ENCODE measurements around the gene SLC4A4. TPM values are rescaled to one million over a fixed set of nuclear protein-coding genes. Genes with fewer than 3 reads are reported as not detected.

Gene SLC4A4
- total RNA-seq, 1 donor from 2014 or later: 20.3 TPM

DNA sequence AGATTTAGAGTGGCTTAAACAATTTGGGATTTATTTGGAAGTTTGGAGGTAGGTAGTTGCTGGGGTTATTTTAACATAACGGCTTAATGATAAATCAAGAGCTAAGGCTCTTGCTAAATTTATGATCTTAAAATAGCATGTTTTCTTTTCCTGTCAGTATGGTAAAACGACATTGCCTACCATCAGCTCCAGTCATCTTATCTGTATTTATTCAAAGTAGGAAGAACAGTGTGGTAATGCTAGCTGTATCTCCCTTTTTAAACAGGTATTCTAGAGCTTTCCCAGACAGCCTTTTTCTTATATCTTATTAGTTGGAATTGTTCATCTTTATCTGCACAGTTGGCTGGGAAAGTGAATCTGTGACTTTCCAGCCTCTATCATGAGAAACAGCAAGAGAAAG lies 110.2 kb downstream of the SLC4A4 start:
- no peak for DNase-seq (ENCODE audit: missing footprints)
- no peak for ATAC-seq
- intact Hi-C loops (cut with DNase I): loop anchor here (5.0 kb wide), 1 partner anchor 187 kb away; no protein-coding TSS in a partner anchor

DNA sequence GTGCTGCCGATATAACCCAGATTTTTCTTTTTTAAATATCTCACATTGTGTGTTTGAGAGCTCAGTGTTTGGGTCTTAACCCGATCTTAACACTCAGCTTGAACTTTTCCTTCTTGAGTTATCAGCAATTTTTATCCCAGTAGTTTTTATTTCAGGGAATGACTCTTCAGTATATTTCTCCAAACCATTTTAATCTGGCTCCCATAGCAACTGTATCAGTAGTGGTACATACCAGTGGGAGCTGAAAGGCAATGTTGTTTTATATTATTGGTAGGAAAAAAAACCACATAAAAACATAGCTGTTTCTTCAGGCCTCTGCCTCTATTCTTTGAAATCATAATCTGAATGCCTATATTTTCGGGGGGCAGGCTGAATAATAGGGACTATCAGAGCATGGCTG lies 111.1 kb downstream of the SLC4A4 start:
- DNase-seq (ENCODE audit: missing footprints) (no peak), ATAC-seq (no peak)
- intact Hi-C loops (cut with DNase I): loop anchor here (5.0 to 10.0 kb wide), 3 partner anchors 78 to 215 kb away; no protein-coding TSS in a partner anchor

DNA sequence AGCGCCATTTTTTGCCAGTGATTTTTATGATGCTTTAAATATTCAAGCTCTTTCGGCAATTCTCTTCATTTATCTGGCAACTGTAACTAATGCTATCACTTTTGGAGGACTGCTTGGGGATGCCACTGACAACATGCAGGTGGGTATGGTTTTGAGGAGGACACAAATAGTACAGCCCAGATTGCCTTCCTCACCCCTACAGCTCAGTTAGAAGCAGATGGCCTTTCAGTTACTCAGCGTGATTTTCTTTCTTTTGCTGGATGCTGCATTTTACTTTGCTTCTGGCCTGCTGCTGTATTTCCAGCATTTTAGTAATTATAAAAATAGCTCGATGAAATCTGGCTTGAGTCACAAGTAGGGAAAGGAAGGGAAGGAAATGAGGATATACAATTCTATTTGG lies 114.7 kb downstream of the SLC4A4 start:
- ATAC-seq: no peak
- DNase-seq (ENCODE audit: missing footprints): no peak
- intact Hi-C loops (cut with DNase I): loop anchor here (5.0 to 10.0 kb wide), 2 partner anchors 81 to 219 kb away; no protein-coding TSS in a partner anchor

DNA sequence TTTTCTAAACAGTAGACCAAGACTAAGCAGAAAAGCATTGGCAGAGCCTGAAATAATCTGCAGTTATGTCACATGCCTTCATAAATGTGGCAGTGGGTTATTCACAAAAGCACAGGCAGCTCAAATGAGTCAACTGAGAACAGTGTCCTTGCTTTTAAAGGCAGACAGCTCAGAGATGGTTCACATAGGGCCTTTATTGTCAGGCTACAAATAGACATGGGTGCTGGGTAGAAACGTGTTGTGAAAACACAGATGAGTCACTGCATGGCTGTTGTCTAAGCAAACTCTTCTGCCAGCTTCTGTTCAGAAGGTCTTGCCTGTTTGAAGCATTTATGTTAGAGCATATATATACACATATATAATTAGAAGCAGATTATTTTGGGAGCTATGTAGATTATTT lies 118.0 kb downstream of the SLC4A4 start:
- intact Hi-C loops (cut with DNase I): loop anchor here (10.0 kb wide), 1 partner anchor 222 kb away; no protein-coding TSS in a partner anchor
- ATAC-seq (peak; percentile 85), DNase-seq (ENCODE audit: missing footprints) (no peak)

DNA sequence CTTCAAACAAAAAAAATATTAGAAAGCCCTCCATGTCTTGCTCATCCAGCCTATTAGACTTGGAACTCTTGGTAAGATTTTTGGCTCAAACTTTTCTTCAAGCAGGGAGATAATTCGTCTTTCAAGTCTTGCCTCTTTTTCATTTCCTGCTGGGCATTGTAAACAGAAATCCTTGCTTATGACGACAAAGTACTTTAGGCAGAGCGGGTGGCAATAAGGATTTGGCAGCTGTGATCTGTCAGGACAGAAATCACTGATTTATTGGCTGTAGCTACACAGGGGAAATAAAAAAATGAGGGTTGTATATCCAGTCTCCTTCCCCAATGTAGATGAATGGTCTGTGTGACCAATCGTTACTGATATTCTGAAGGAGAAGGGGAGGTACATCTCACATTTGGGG lies 121.6 kb downstream of the SLC4A4 start:
- intact Hi-C loops (cut with DNase I): no loop called here
- ATAC-seq: no peak
- no peak for DNase-seq (ENCODE audit: missing footprints)

DNA sequence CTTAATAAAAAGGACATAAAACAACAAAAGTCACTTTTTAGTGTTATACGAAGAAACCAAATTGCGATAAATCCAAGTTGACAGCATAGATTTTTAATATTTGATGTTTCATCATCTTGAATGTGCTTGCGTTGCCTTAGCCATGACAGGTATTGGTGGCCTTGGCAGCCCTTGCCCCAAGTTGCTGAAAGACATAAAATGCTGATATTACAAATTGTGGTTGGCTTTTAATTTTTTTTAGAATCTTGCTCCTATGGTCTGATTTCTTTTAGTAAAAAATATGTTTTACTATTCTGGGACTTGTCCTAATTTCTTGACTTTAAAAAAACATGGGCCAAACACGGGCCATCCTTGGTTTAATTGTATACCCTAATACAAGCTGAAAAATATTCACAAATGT lies 122.6 kb downstream of the SLC4A4 start:
- intact Hi-C loops (cut with DNase I): no loop called here
- DNase-seq (ENCODE audit: missing footprints) (no peak), ATAC-seq (no peak)

DNA sequence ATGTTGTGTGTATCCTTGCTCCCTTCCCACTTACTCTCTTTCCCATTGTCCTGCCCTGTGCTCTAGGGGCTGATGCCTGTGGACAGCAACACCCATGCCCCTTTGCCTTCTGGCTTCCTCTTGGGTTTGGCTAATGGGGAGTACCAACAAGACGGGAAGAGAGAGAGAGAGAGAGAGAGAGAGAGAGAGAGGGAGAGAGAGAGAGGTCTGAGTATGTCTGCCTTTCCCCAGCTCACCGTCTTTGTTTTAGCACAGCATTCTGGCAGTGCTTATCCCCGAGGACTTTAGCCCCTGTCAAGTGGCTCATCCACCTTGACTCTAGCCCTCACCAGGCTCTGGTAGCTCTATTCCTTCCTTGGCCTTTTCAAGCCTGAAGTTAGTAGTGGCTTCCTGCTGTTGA lies 128.0 kb downstream of the SLC4A4 start:
- intact Hi-C loops (cut with DNase I): no loop called here
- ATAC-seq: no peak

DNA sequence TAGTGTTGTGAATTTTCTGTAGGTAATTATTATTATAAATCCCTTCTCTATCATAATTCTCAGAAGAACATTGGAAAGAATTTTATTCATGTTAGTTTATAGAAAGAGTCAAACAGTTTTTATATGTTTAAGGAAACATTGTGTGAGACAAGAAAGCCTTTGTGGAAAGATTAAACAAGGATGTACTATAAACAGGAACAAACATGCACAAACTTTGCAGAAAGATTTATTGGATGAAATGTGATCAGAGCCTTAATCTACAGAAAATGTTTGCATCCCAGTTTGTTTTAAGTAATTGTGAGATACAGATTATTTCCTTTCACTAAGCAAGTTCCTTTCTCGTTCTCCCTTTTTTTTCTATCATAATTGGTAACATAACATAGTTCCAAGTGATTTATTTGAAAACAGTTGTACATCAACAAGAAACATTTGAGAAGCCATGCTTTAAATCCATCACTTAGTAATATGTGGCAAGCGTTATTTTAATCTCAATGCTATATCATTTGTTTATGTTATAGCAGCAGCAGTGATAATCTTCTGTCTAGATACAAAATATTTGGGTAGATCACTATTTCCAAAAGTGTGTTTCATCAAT lies 129.4 kb downstream of the SLC4A4 start:
- intact Hi-C loops (cut with DNase I): no loop called here
- no peak for ATAC-seq
- DNase-seq (ENCODE audit: missing footprints): no peak

More for the DNA sequence above, 128.0 kb downstream of the SLC4A4 start:
- no peak for DNase-seq (ENCODE audit: missing footprints)

DNA sequence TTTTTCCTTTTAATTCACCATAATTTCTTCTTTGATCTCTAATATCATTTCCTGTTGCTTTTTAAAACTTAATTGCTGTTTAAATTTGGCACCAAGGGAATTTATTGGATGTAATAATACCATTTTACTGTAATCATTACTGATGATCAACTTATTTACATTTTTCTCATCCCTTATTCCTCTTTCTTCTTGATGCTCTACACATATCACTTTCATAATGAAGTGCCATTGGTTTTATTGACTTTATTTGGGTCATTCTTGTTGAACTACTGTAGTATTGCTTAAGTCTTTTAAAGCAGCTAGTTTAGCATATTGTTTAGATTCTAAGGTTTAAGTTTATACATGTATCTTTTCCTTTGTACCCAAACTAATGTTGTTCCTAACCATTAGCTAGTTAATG lies 130.7 kb downstream of the SLC4A4 start:
- intact Hi-C loops (cut with DNase I): no loop called here
- DNase-seq (ENCODE audit: missing footprints) (no peak), ATAC-seq (no peak)

DNA sequence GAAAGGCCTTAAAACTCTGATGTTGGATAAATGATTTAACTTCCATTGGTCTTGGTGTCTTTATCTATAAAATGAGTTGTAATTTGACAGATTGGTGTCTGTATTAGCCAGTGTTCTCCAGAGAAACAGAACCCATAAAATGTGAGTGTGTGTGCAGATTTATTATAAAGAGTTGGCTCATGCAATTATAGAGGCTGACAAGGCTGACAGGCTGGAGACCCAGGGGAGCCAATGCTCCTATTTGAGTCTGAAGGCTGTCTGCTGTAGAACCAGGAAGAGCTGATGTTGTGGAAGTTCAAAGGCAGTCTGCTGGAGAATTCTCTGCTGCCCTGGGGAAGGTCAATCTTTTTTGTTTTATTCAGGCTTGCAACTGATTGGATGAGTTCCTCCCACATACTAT lies 131.7 kb downstream of the SLC4A4 start:
- DNase-seq (ENCODE audit: missing footprints) (no peak), ATAC-seq (no peak)
- intact Hi-C loops (cut with DNase I): no loop called here

DNA sequence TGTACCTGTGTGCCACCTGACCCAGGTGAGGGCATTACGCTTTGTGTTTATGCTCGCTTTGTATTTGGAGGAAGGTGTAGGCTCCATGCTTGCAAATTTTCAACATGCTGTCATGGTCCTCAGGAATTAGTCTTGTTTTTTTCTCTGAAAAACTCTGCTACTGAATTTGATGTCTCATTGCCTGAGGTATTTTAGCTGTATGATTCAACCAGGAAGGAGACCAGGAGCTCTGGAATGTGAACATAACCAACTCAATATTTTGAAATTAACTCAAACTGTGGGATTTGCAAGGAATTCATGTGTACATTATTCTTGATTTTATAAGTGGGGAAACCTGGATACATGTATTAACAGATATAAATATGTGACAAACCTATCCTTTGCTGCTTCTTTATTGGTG lies 134.1 kb downstream of the SLC4A4 start:
- intact Hi-C loops (cut with DNase I): no loop called here
- DNase-seq (ENCODE audit: missing footprints) (no peak), ATAC-seq (no peak)

DNA sequence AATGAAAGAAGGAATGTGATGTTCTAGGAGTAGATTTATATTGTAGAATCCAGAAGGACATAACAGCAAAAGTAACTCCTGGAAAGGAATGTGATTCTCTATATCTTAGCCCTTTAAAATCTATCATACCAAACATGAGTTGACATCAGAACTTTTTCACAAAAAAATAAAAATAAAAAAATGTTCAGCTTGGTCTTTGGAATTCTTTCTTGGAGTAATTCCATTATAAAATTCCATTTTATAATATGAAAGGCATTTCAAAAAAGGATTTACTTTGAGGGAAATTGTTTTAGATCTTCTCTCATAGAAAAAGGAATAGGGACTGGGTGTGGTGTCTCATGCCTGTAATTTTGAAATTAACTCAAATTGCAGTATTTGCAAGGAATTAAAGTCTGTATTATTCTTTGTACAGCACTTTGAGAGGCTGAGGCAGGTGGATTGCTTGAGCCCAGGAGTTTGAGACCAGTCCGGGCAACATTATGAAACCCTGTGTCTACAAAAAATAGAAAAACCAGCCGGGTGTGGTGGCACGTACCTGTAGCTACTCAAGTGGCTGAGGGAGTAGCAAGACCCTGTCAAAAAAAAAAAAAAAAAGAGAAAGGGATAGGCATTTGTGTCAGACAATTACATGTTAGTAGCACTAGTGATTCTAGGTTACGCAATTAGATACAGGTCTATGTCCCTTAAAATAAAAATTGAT lies 134.9 kb downstream of the SLC4A4 start:
- no peak for DNase-seq (ENCODE audit: missing footprints)
- no peak for ATAC-seq
- intact Hi-C loops (cut with DNase I): no loop called here

DNA sequence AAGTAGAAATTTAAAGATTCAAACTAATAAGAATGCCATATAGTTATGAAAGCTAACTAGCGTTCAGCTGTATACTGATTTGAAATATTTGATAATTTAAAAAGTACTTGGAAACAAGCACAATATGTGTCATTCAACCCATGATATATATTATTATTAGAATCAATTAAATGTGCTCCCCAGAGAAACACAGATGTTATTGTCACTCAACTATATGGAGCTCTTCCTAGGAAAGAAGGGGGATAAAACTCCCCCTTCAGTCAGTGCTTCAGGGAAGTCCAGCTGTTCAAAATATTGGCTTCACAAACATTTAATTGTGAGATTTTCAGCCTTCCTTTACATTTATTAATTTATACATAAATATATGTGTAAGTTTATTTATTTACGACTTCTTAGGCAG lies 135.9 kb downstream of the SLC4A4 start:
- intact Hi-C loops (cut with DNase I): no loop called here
- DNase-seq (ENCODE audit: missing footprints) (no peak), ATAC-seq (no peak)

DNA sequence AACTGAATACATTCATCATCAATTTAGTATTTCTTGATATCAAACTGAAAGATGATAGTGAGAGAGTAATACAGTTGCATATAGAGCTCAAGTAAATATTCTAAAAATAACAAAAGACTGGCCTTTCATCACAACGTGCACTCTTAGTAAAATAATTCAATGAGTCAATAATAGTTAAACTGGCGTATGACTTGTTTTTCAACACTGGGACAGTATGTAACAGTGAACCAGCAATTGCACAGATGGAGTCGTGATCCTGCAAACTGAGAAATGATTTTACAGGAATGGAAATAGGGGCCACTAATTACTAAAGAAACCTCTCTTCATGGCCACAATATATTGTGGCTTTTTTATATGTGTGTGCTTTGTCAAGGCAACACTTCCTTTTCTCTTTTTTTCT lies 137.4 kb downstream of the SLC4A4 start:
- DNase-seq (ENCODE audit: missing footprints) (no peak), ATAC-seq (no peak)
- intact Hi-C loops (cut with DNase I): no loop called here

DNA sequence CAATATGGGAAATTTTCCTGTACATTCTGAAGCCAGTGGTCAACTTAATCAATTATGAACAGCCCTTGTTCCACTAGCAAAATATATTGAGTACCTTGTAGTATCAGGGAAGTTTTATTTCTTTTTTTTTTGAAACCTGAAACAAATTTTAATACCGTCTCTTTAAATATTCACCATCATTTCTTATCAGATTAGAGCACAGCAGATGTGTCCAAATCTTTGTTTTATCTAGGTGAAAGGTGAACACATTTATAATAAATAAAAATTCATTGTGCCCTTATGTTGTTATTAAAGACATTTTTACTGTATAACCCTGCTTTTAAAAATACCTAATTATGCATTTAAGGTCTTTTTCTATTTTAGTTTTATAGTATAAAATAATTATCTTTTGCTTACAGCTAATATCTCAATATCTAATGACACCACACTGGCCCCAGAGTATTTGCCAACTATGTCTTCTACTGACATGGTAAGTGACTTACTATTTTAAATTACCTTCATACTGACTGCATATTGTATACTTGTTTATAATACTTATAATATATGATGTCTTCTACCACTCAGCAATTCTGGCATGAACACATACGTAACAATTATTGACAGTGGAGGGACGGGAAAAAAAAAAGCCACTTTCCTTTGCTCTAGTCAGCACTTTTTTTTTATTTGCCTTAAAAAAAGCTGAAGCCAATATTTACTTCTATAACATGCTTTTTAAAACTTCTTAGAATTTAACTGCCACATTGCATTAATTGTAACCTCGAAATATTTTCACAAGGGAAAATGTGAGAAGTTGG lies 147.9 kb downstream of the SLC4A4 start:
- intact Hi-C loops (cut with DNase I): no loop called here
- DNase-seq (ENCODE audit: missing footprints) (no peak), ATAC-seq (no peak)

DNA sequence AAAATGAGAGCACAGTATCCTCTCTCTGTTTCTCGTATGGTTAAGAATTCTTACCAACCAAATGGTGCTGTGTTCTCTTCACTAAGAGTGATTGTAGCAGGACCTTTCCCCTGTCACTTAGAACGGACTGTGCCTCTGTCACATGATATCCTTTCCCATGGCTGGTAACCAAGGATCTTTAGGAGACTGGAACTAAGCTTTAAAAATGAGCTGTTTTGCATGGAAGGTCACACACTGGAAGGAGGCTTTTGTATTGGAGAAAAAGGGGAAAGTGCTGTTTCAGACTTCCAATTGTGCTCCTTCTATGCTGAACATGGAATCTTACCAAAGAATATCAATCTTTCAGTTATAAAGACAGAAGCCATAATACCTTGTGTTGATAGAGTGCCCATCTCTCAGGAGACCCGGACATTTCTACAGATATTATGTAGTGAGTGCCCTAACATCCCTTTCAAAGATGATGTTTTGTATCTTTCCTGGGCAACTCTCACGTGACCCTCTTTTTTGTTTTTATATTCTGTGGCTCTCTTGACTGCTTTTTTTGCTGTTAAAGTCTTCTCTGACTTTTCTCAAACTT lies 148.6 kb downstream of the SLC4A4 start:
- DNase-seq (ENCODE audit: missing footprints) (no peak), ATAC-seq (peak; percentile 75)
- intact Hi-C loops (cut with DNase I): no loop called here

DNA sequence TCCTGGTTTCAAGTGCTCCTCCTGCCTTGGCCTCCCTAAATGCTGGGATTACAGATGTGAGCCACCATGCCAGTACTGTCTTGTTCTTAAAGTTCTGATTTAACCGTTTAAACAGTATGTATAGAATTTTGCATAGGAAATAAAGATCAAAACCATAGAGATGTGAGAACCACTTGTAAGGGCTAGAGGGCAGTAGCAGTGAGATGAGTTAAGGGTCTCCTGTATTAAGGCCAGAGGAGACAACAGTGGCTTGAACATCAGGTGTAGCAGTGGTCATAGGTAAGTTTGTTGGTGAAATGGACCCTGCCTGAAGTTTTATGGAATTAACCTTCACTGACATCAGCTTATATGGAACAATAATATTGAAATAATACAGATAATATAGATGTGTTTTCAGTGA lies 155.7 kb downstream of the SLC4A4 start:
- ATAC-seq (no peak), DNase-seq (ENCODE audit: missing footprints) (no peak)
- intact Hi-C loops (cut with DNase I): no loop called here

DNA sequence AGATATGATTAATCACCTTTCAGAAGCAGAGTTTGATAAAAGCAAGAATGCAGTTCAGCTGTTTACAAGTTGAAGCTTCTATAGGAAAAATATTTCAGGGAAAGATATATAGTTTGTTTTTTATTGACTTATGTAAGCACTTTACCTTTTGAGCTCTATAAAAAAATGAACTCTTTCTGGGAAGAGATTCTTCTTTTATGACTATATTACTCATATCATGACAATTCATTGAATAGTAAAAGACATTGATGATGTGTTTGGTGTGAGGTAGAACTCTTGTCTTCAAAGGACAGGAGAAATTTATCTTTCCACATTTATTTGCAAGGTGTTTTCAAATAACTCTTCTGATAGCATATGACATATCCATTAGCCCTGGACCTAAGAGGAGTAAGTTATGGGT lies 156.6 kb downstream of the SLC4A4 start:
- DNase-seq (ENCODE audit: missing footprints): no peak
- ATAC-seq: no peak
- intact Hi-C loops (cut with DNase I): no loop called here

DNA sequence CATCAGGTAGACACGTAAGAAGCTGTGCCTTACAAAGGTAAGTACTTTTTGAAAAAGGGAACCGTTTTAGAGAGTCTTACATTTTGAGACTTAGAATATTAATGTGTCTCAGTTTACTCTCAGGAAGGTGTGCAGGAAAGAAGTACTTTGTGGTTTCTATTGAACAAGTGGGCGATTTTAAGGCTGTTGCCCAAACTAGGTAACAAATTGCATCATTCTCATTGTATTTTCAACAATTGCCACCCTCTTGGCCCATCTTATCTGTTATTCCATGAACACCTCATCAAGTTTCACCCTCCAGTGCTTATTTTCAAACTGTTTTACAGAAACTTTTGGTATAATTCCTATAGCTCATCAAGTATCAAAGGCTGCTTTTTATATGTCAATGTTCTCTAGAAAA lies 158.3 kb downstream of the SLC4A4 start:
- no peak for ATAC-seq
- DNase-seq (ENCODE audit: missing footprints): no peak
- intact Hi-C loops (cut with DNase I): no loop called here

DNA sequence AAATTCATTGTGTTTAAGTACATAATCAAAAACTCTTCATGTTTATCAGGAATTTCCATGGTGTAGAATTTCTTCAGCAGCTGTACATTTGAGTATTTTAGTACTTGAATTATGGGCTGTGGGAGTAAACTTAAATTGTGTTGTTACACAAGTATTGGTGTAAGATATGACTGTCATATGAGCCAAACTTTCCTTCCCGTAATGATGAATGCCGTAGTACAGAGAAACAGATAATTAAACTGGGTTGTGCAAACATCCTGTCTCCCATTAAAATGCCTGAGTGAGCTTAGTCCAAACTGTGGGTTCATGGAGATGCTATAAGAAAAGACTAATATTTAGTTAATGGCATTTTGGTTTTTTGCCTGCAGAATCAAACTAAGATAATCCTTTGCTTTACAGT lies 159.2 kb downstream of the SLC4A4 start:
- DNase-seq (ENCODE audit: missing footprints) (no peak), ATAC-seq (no peak)
- intact Hi-C loops (cut with DNase I): no loop called here
